ENCODE measurements around the gene CACNA2D3.
"Not testable (repeated sequence)": the region's sequence is repeated elsewhere in the genome, so short reads cannot be mapped to it uniquely, and the experiment has no call there.

CACNA2D3 gene

DNA sequence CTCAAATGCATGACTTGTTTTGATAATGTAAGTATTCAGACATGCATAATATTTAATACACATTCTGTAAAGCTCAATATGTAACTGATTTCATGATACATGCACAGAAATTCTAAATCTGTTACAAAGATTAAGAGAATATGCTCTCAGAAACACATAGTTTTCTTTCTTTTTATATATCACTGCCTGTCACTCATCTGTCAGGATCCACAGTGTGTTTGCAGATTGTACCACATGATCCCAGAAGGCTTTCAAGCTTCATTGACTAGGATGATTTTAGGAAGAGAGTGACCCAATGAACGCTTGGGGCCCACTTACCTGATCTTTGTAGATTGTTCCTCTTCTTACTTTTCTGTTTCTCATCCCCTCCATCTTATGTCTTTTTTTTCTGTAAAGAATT lies 261.9 kb downstream of the CACNA2D3 start:
- no peak for DNase-seq

DNA sequence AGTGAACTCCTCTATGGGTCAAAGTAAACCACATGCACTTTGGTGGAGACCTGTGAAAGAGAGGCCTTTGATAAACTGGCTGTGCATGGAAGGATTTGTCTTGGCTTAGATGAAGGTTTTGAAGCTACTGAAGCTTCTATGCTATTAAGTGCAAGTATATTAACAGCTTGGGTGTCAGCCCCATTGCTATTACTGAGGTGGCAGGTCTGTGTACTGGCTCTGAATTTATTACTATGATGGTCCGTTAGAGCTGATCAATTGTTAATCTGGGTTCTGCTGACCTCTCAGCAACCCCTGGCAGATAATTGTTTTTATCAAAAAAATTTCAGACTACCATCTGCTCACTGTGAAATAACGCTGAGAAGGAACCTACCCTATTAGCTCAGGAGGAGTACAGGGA lies 268.2 kb downstream of the CACNA2D3 start:
- no peak for DNase-seq

DNA sequence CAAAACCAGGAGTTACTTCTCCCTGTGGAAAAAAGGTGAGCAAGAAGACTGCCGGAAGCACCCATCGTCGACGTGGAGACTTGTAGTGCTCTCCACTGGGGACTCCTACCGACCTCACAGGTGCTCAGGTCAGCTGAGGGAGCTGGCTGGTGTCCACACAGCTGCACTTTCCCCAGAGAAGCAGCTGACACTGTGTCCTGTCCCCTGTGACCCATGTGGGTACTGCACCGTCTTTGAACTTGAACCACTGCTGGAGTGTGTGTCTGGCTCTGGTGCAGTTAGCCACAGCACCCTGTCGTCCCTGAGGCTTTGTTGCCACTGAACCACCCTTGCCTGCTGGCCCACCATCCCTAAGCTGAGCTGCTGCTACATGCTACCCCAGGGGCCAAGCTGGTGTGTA lies 270.8 kb downstream of the CACNA2D3 start:
- DNase-seq, result no peak

DNA sequence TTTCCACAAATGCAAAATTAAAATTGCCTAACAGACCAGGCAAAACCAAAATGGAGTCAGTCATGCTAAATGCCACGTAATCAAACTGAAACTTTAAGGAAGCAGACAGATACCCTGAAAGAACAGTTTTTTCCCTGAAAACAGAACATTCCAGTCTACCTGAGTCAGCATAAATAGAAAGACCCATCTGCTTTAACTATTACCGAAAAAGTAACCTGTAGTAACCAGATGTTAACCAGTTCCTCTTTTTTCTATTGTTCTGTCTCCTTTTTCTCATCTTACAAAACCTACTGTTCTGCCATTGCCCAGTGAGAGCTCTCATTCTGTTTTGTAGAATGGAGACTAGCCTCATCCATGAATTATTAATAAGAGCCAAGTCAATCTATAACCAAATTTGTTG lies 286.0 kb downstream of the CACNA2D3 start:
- DNase-seq, result no peak

DNA sequence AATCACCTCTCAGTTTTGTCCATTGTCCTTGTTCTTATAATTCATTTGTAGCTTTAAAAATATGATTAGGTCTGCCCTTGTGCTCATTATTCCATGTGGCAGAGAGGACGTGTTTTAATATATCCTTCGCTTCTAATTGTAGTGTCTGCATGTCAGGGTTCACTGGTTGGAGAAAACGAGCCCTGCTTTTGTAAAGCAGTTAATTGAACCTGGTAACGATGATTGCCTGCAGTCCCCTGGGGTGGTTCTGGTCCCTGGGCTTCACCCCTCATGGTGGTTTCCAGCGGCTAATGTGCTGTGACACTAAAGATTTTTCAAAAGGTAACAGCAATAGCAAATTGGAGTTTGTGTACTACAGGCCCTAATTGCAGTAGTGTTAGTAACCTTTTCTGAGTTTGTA lies 299.6 kb downstream of the CACNA2D3 start:
- DNase-seq, result no peak

DNA sequence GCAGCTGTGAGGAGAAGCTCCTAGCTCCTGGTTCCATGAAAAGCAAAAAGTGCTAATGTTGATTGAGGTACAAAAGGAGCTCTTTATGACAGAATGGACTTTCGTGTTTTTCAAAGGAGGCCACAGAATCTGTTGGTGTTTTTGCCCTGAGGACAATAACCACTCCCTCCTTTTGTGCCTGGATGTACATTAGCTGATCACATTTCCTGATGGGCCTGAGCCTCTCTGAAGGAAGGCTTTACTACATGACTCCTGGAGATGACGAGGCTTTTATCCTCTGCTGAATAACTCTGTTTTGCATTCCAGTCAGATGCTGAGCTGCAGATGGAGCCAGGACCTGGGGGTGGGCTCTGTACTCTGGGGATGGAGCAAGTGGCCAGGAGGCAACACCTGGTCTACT lies 301.9 kb downstream of the CACNA2D3 start:
- DNase-seq, result no peak

DNA sequence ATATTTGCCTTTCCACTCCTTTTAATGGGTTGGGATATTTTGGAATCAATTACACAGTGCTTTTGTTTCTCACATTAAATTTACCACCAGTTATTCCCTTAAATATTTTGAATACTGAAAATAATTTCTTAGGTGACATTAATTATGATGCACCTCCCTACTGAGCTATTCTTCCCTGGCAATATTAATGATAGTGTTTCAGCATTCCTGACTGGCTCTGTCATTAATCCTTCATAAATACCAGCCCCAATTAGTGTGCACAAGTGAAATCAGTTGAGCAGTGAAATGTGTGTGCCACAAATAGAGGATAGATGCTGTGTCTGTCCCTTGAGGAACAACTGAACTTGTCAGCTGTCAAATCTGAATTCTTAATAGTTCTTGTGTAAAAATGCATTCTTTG lies 304.0 kb downstream of the CACNA2D3 start:
- DNase-seq, result no peak

DNA sequence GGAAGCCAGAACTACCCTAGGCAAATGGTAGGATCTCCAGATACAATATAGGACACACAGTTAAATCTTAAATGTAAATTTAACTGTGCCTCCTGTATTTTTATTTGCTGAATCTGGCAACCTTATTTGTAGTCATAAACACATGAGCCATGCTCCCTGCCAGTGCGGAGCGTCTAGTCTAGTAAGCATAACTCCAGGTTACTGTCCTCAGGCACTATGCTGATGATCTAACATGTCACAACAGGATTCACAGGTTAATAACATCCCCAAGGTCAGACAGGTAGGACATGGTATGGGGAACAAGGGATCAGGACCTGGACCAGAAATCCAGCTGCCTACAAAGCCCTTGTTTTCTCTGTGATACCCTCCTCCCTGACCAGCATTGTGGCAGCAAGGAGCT lies 305.1 kb downstream of the CACNA2D3 start:
- DNase-seq, result no peak

DNA sequence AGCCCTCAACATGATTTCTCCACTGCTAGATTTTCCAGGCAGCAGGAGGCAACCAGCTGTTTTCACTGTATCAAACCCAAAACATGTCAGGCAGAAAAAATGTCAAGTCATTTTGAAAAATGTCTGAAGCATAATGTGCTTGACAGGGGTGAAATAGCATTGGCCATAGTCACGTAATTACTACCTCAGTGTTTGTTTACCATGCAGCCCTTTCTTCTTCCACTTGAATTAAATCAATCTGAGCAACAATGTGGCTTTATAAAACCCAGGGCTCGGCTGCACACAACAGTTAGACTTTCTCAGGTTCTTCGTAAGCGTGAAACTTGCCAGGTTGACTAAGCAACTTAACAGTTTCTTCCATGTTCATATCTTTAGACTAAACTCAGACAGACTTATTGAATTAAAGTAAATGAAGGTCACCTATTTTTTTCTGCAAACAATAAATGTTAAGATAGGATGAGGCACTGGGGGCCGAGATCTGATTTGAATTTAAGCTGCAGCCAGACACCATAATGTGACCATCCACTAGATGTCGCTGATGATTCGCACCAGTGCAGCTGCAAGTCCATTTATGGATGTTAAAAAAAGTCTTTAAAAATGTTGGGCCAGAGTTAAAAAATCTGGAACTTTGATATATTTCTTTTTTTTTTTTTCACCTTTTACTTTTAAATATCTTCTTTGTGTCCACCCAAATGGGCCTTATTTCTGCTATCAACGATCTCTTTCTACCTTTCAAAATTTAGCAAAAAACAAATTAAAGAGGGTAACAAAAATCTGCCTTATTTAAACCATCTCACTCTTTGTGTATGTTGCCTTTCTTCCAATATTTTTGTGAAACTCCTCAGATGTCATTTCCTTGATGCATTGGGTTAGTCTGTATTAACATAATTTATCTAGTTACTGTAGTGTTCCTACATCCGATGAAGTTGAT lies 305.9 kb downstream of the CACNA2D3 start:
- DNase-seq, result no peak

DNA sequence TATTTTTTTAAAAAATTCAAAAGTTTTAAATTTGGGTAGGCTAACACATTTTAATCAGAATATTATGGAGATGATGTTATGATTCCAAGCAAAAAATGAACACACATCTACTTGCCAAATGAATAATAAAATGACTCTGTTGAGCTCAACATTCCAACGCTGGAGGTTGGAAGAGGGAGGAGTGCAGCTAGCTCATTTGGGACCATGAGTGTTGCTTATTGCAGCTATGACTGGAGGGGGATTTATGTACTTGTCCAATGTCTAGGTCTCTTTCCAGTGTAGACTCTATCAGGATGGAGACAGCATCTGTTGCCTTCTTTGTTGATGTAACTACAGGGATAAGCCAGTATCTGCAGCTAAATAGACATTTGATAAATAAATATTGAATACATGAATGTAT lies 310.6 kb downstream of the CACNA2D3 start:
- DNase-seq, result no peak

DNA sequence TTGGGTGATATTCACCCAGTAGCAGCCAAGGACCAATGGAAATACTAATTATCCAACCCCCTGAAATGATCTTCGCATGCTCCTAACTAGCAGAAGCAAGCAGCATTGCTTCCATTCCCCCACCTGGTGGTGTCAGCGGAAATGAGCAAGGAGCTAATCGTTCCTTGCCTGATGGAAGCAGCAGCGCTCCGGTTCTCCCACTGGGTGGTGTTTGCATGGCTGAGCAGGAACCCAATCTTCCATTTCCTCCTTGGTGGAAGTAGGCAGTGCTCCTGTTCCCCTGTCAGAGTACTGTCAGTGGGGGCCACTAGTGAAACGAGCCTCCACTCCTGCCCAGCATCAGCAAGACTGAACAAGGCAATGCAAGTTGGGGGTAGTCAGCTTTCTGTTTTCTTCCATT lies 311.5 kb downstream of the CACNA2D3 start:
- no peak for DNase-seq

DNA sequence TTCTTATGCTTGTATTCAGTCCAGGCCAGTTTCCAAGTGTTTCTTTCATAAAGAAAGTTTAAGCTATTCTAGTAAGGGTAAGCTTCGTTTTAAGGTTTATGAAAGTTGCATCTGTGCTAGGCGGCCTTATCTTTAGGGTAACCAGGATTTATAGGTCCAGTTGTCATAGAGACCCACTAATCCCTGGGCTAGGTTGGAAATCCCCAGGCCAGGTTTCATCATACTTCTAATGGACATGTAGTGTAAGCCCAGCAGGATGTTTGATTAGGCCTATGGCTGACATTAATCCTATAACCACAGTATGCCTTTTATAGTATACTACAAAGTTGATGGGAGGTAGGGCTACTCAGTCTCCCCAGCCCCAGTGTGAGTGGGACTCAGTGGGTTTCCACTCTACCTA lies 312.4 kb downstream of the CACNA2D3 start:
- DNase-seq, result no peak

DNA sequence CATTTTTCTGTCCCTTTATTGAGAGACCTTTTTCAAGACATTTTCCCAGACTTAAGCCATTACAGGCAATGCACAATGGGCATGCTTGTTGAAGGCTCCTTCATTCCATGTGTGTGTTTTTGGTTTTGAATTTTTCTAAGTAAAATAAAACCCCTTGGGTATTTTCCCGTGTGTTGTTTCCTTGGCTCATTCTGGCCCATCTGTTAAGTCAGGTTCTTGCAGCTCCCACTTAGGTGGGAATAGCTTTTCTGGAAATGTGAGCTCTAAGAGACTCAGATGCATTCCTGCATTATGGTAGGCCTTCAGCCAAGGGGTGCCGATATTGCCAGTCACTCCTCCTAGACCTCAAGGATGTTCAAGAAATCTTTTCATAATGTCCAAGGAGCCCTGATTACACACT lies 314.9 kb downstream of the CACNA2D3 start:
- DNase-seq, result no peak

DNA sequence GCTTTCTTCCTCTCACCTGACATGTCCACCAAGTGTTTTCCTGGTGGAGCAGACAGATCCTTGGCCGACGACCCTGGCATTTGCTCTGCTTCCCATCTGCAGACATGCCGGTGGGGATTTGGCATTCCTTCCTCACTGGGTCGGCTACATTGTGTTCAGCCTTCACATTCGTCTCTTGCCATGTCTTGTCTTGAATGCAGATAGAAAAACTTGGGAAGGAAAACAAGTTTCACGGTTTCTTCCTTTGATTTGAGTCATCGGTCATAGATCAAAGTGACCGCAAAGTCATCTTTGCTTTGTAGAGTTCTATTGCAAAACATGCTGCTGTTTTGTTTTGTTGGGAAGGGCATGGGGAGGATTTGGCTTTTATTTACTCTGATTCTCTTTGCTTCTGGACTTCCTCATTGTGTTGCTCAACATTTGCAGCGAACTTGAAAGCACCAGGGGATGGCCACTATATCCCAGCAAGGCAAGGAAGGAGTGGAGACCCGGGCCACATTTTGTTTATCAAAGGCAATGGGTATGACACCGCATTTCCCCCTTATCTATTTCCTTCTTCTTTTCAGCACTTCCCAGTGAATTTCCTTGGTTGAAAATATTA lies 321.3 kb downstream of the CACNA2D3 start:
- DNase-seq, result no peak

DNA sequence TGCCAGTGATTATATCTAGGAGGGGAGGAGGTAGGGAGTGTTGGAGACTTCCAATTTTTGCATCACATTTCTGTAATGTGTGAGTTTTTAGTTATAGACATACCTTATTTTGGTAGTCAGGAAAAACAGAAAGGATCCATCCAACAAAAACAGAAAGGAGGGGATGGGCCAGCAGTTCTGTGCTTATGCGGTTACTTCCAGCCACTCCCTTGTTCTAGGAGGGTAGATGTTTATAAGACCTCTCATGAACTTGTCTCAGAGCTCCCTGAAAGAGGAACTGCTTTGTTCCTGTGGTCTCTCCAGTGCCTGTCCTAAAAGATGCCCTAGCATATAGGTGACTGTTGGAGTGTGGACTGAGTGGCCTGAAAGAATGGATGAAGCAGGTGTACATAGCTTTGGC lies 323.3 kb downstream of the CACNA2D3 start:
- no peak for DNase-seq

DNA sequence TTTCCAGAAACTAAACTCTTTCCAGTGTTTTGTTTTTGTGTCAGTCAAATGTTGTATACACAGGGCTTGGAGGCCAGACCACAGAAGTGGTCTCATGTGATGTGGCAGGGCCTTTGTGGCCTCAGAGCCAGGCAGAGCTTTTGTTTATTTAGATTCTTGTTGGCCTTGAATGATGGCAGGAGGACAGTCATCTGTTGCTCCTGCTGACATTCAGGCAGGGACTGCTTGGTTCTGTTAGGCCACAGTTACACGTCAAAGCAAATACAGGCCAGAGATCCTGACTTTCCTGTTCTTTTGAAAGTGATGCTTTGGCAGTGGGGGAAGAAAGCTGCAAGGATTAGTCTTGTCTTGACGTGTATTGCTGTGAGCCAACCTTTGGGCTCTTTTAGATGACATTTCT lies 325.1 kb downstream of the CACNA2D3 start:
- DNase-seq, result no peak

DNA sequence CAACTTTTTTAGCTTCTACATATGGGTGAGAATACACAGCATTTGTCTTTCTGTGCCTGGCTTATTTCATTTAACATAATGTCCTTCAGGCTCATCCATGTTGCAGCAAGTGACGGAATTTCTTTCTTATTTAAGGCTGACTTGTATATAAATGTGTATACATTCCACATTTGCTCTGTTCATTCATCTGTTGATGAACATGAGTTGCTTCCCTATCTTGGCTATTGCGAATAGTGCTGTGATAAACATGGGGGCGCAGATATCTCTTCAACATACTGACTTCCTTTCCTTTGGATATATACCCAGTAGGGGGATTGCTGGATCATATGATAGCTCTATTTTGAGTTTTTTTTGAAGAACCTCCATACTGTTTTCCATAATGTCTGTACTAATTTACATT lies 332.5 kb downstream of the CACNA2D3 start:
- no peak for DNase-seq

DNA sequence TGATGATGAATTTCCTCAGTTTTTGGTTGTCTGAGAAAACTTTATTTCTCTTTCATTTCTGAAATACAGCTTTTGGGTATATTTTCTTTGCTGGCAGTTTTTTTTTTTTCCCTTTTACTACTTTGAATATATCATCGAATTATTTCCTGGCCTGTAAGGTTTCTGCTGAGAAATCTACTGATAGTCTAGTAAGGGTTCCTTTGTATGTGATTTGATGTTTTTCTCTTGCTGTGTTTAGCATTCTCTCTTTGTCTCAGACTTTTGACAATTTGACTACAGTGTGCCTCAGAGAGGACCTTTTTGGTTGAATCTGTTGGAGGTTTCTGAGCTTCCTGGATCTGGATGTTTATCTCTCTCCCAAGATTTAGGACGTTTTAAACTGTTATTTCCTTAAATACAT lies 336.0 kb downstream of the CACNA2D3 start:
- DNase-seq, result no peak

DNA sequence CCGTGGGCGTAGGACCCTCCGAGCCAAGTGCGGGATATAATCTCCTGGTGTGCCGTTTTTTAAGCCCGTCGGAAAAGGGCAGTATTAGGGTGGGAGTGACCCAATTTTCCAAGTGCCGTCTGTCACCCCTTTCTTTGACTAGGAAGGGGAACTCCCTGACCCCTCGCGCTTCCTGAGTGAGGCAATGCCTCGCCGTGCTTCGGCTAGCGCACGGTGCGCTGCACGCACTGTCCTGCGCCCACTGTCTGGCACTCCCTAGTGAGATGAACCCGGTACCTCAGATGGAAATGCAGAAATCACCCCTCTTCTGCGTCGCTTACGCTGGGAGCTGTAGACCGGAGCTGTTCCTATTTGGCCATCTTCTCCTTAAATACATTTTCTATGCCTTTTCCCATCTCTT lies 342.2 kb downstream of the CACNA2D3 start:
- DNase-seq, result not testable (repeated sequence)

DNA sequence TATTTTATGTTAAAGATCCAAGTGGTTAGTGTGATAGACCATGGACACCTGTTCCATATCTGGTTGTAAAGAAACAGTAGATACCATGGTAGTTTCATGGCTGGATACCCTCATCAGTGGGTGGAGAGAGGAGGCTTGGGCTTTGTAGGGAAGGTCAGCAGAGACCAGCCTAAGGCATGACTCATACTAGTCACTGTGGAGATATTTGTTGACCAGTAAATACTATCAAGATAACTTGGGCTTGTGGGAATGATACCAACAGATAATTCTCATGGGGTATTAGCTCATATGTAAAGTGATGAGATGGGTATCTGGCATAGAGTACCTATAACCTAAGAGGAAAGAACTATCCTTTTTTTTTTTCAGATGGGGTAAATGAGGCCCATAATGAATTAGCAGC lies 354.5 kb downstream of the CACNA2D3 start:
- no peak for DNase-seq

DNA sequence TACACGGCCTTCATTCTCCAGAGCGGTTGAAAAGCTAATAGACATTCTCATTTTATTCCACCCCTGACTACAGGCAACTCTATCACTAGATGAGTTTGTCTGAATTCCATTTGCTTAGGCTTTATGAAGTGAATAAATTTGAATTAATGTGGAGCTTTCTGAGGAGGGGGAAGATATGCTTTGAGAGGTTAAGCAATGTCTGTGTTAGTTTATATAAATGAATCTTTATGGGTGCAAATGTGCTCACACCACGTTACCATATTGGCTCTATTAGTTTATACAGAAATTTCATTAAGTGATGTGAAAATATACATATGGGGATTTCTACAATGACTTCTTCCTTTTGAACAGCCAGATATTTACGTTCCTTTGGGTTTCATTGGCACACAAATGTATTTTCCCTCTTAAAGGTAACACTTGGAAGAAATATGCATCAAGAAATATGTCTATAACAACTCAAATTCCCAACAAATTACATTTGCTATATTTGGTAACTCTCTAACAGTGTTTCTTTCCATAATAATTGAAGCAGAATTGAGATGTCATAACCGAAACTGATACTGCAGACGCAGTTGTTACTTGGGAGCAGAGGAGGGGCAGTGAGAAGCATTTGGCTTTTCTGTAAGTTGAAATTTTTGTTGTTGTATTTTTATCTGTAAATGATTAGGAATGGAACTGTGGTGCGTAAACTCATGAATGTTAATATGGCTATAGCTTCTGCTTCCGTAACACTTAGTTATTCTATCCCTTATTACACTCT lies 359.4 kb downstream of the CACNA2D3 start:
- no peak for DNase-seq

DNA sequence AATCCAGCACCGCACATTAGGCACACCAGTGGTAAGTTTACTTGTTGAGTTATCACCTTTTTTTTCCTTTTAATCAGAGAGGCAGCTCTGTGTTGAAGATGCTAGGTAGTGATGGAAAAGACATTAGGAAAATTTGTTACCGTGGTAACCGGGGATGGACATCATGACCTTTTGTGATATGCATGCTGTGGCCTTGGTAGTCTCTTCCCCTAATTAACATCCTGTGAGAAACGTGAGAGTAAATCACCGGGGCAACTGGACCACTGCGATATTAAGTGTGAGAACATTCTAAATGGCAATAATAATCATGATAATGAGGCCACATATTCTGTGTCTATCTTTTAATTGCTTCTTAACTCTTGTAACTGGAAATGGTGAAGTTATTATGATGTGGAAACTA lies 362.0 kb downstream of the CACNA2D3 start:
- DNase-seq, result no peak

DNA sequence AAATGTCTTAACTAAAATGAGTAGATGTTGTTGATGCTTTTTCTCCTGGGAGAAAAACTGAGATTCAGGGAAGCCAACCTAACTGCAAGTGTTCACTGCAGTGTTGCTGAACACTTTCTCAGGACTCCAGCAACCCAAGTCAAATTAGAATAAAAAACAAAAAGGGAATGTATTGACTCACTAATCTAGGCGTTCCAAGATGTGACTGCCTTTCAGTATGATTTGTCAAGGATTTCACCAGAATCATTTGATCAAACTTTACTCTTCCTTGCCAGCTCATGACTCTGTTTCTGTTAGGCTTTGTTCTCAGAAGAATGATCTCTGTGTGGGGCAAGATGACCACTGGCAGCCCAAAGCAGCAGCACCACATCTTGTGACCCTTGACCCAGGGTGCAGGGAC lies 364.0 kb downstream of the CACNA2D3 start:
- no peak for DNase-seq

DNA sequence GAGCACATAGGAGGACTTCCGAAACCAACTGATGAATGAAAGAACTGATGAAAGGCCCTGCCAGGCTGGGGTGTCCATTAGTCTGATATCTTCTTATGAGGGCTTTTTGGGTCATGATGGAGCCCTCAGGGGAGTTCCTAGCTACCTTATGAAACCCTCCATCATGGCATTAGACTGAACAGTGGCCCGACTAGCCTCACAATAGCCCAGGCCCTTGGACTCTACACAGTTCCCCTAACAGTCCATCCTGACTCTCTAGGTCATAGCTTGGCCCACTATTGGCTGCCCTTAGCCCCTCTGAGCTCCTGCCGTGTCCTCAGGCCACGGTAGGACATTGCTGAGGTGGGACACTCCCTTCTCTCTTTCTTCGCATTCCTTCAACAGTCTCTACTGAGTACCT lies 365.9 kb downstream of the CACNA2D3 start:
- no peak for DNase-seq
